ENCODE measurements around the gene OSBPL8. TPM values are rescaled to one million over a fixed set of nuclear protein-coding genes. Genes with fewer than 3 reads are reported as not detected.
"Not testable (repeated sequence)": the region's sequence is repeated elsewhere in the genome, so short reads cannot be mapped to it uniquely, and the experiment has no call there.

OSBPL8 gene
- total and polyA plus RNA-seq, 12 donors: 3.7 to 154 (median 45.1) TPM

GRCh38 chr12:76387614-76388013 is 172.0 kb downstream of the OSBPL8 start:
- TF ChIP-seq CTCF (IDR thresholded peaks at IDR 0.05) (no peak), POLR2A (IDR thresholded peaks at IDR 0.05) (no peak)
- Histone ChIP-seq H3K27ac (no peak overlapping the region), H3K9me3 (replicated peaks in 1 of 3) (no peaks in the 10 kb centered on the region), H3K36me3 (replicated peaks in 1 of 2) (peaks cover 0 to 7% of the 10 kb centered on the region in 2 donors), H3K4me3 (no peak overlapping the region), H3K4me1 (replicated peaks in 1 of 2) (no peaks in the 10 kb centered on the region), H3K27me3 (no peaks in the 10 kb centered on the region)
- whole genome bisulfite sequencing, 4 donors: 91 to 98% (median 95%) methylated on average over 2 of the region's 2 CpGs
- DNase-seq: no peak
- intact Hi-C loops (cut with DNase I): no loop called here

GRCh38 chr12:76384560-76384959 is 175.0 kb downstream of the OSBPL8 start:
- H3K9me3 ChIP-seq (replicated peaks in 1 of 3): no peaks in the 10 kb centered on the region
- intact Hi-C loops (cut with DNase I): no loop called here
- no peak overlapping the region for H3K27ac ChIP-seq
- H3K36me3 ChIP-seq (replicated peaks in 1 of 2): peaks cover 0 to 4% of the 10 kb centered on the region in 2 donors
- no peak for DNase-seq
- no peaks in the 10 kb centered on the region for H3K4me1 ChIP-seq (replicated peaks in 1 of 2)
- no peak overlapping the region for H3K4me3 ChIP-seq
- no peaks in the 10 kb centered on the region for H3K27me3 ChIP-seq
- 79 to 96% (median 93%) methylated on average over 2 of the region's 2 CpGs for WGBS, 4 donors
- no peak for TF ChIP-seq POLR2A (IDR thresholded peaks at IDR 0.05)
- TF ChIP-seq CTCF (IDR thresholded peaks at IDR 0.05): no peak

GRCh38 chr12:76383988-76384387 is 175.6 kb downstream of the OSBPL8 start:
- TF ChIP-seq CTCF (IDR thresholded peaks at IDR 0.05) (no peak), POLR2A (IDR thresholded peaks at IDR 0.05) (no peak)
- WGBS, 4 donors: 93 to 98% (median 96%) methylated on average over 3 of the region's 3 CpGs
- no peaks in the 10 kb centered on the region for H3K9me3 ChIP-seq (replicated peaks in 1 of 3)
- no peaks in the 10 kb centered on the region for H3K4me1 ChIP-seq (replicated peaks in 1 of 2)
- no peak overlapping the region for H3K27ac ChIP-seq
- H3K27me3 ChIP-seq: no peaks in the 10 kb centered on the region
- DNase-seq: no peak
- H3K4me3 ChIP-seq: no peak overlapping the region
- H3K36me3 ChIP-seq (replicated peaks in 1 of 2): peaks cover 0 to 4% of the 10 kb centered on the region in 2 donors
- intact Hi-C loops (cut with DNase I): no loop called here

GRCh38 chr12:76379261-76379660 is 180.3 kb downstream of the OSBPL8 start:
- Histone ChIP-seq H3K9me3 (replicated peaks in 1 of 3) (no peaks in the 10 kb centered on the region), H3K27me3 (no peaks in the 10 kb centered on the region), H3K27ac (no peak overlapping the region), H3K36me3 (replicated peaks in 1 of 2) (peaks cover 0 to 3% of the 10 kb centered on the region in 2 donors), H3K4me1 (replicated peaks in 1 of 2) (no peaks in the 10 kb centered on the region), H3K4me3 (no peak overlapping the region)
- intact Hi-C loops (cut with DNase I): no loop called here
- TF ChIP-seq POLR2A (IDR thresholded peaks at IDR 0.05) (no peak), CTCF (IDR thresholded peaks at IDR 0.05) (no peak)
- WGBS, 4 donors: 94 to 100% (median 97%) methylated on average over 1 of the region's 1 CpG
- DNase-seq: no peak

- H3K36me3 ChIP-seq (replicated peaks in 1 of 2); H3K27me3 ChIP-seq; H3K27ac ChIP-seq; H3K9me3 ChIP-seq (replicated peaks in 1 of 3); intact Hi-C loops (cut with DNase I); DNase-seq; H3K4me1 ChIP-seq (replicated peaks in 1 of 2); H3K4me3 ChIP-seq: not testable (repeated sequence)
- 96 to 100% (median 99%) methylated on average over 1 of the region's 1 CpG for WGBS, 4 donors
These were observed 182.7 kb downstream of the OSBPL8 start for GRCh38 chr12:76376876-76377275.

All from adrenal gland (tissue), 12 donors.